NCI-H1105 (cell line): ENCODE measurements around the gene LRRC47.
"Not testable (repeated sequence)": the region's sequence is repeated elsewhere in the genome, so short reads cannot be mapped to it uniquely, and the experiment has no call there.

Experiments
- DNase-seq: peaks from one replicate; lab custom pipeline; 2025; lab: John Stamatoyannopoulos, UW

The LRRC47 gene

GRCh38 chr1:3814771-3815561 lies 18.7 kb upstream of the LRRC47 start:
- no peak for DNase-seq

- DNase-seq, result no peak
These were observed 17.8 kb upstream of the LRRC47 start for GRCh38 chr1:3814065-3814464.

GRCh38 chr1:3811595-3811911 lies 15.3 kb upstream of the LRRC47 start:
- DNase-seq, result no peak

- DNase-seq, result not testable (repeated sequence)
These were observed 14.0 kb upstream of the LRRC47 start for GRCh38 chr1:3810149-3810761.

- no peak for DNase-seq
These were observed 13.4 kb upstream of the LRRC47 start for GRCh38 chr1:3809680-3810079.

GRCh38 chr1:3807769-3808168 lies 11.5 kb upstream of the LRRC47 start:
- no peak for DNase-seq

- no peak for DNase-seq
These were observed 8.7 kb upstream of the LRRC47 start for GRCh38 chr1:3805038-3805437.

GRCh38 chr1:3804627-3804944 lies 8.3 kb upstream of the LRRC47 start:
- DNase-seq, result not testable (repeated sequence)

- no peak for DNase-seq
These were observed 7.8 kb upstream of the LRRC47 start for GRCh38 chr1:3803905-3804626.

GRCh38 chr1:3800795-3801194 lies 4.5 kb upstream of the LRRC47 start:
- not testable (repeated sequence) for DNase-seq

GRCh38 chr1:3799976-3800685 lies 3.8 kb upstream of the LRRC47 start:
- DNase-seq, result no peak

- DNase-seq, result no peak
These were observed 664 bp downstream of the LRRC47 start for GRCh38 chr1:3795453-3796214.

GRCh38 chr1:3790952-3791351 lies 5.3 kb downstream of the LRRC47 start:
- no peak for DNase-seq

- DNase-seq, result no peak
These were observed 5.8 kb downstream of the LRRC47 start for GRCh38 chr1:3790500-3790923.

GRCh38 chr1:3789421-3790300 lies 6.6 kb downstream of the LRRC47 start:
- no peak for DNase-seq

- no peak for DNase-seq
These were observed 7.4 kb downstream of the LRRC47 start for GRCh38 chr1:3788756-3789420.

GRCh38 chr1:3787745-3788605 lies 8.3 kb downstream of the LRRC47 start:
- no peak for DNase-seq

- DNase-seq, result no peak
These were observed 9.0 kb downstream of the LRRC47 start for GRCh38 chr1:3787349-3787715.
